Neural cell (in vitro differentiated cells): ENCODE results near the gene FASTK.

Experiments
- CTCF ChIP-seq: fragments of 450-650 bp; IDR thresholded peaks from 2 replicates; pipeline ENCODE4 v1.5.1; 2014; ENCODE audit warnings: antibody characterized with exemption, mild to moderate bottlenecking, moderate library complexity; ENCODE audit not compliant: poor library complexity, severe bottlenecking
- EP300 ChIP-seq: fragments of 450-650 bp; conservative IDR thresholded peaks from 2 replicates; pipeline ENCODE4 v1.6.1; 2014; ENCODE audit warnings: antibody characterized with exemption, mild to moderate bottlenecking, moderate library complexity; ENCODE audit not compliant: poor library complexity, severe bottlenecking
- EZH2 ChIP-seq: fragments of 200-600, 300-800 bp; shearing (Covaris generic), sonication (generic); IDR thresholded peaks from 2 replicates; pipeline ENCODE4 v1.6.1; 2014; ENCODE audit warnings: antibody characterized with exemption, low read length, borderline replicate concordance, mild to moderate bottlenecking; ENCODE audit not compliant: insufficient read depth, poor library complexity, severe bottlenecking
- POLR2AphosphoS5 ChIP-seq: IDR thresholded peaks from 2 replicates; pipeline ENCODE4 v1.6.1; 2012
- RAD21 ChIP-seq: fragments of 450-650 bp; conservative IDR thresholded peaks from 2 replicates; pipeline ENCODE4 v1.6.1; 2014; ENCODE audit warnings: antibody characterized with exemption, mild to moderate bottlenecking, moderate library complexity
- REST ChIP-seq: IDR thresholded peaks from 2 replicates; pipeline ENCODE4 v1.6.1; 2012; ENCODE audit warnings: borderline replicate concordance
- SMC3 ChIP-seq: fragments of 450-650 bp; conservative IDR thresholded peaks from 2 replicates; pipeline ENCODE4 v1.6.1; 2014; ENCODE audit warnings: antibody characterized with exemption, mild to moderate bottlenecking, moderate library complexity; ENCODE audit not compliant: poor library complexity
- TAF1 ChIP-seq: IDR thresholded peaks from 2 replicates; pipeline ENCODE4 v1.6.1; 2012; ENCODE audit warnings: low read depth

- TF ChIP-seq EP300 (no peak), CTCF (no peak), RAD21 (no peak), TAF1 (no peak), POLR2AphosphoS5 (no peak), EZH2 (no peak), SMC3 (no peak), REST (no peak)
These were observed 45.4 kb upstream of the FASTK start for GRCh38 chr7:151125846-151126481.
